Heart left ventricle (tissue), 11 donors: Measurements from ENCODE around the gene RBP7. TPM values are rescaled to one million over a fixed set of nuclear protein-coding genes. Genes with fewer than 3 reads are reported as not detected.

ENCODE experiments used
- microRNA-seq, 4 donors: library from miRNA; unstranded; fragments of <30 nt; microRNA quantifications; one replicate each; pipeline versions ENCODE4 to v1.2.0, GENCODE V29; 2017 to 2020
- polyA plus RNA-seq, 2 donors: library from polyadenylated mRNA; stranded (reverse); fragments of 200-250 nt; gene quantifications; one replicate each; pipeline ENCODE4 v1.2.3, GENCODE V29; 2013
- total RNA-seq, 9 donors: library from RNA; depleted of rRNA in 2 of 9; stranded (reverse); fragments of >200 nt in 2 of 9; fragmentation: NEBNext Ultra II Directional in 3 of 9; extraction: Animal tissue kit (Norgen Biotek cat#: 25700) in 3 of 9; gene quantifications; one replicate each; pipeline versions ENCODE4 v1.1.0 to v1.2.4, GENCODE V29; 2016 to 2023
- donor health status: ischemic (EF 13 %, LVEDD 7.1; RV severe dilation, severe dysfunction).
- donor health status: healthy with polysubstance abuse.
- donor health status: DM: no; HTN: yes; CAD: no.
- donor health status: DM: no; HTN: no; CAD: no.
- donor health status: ischemic (EF 25% LVEDD 5.7; RV mildly dilated, moderate dysfunction).
- donor health status: healthy.
- donor health status: DM: yes; HTN: yes; CAD: no.
- donor health status: PGD.
- donor health status: nonischemic (EF 23%, LVEDD 6.1; RV moderate dilation, normal function).

The RBP7 gene
- total and polyA plus RNA-seq, 11 donors, result 21.4 to 97.5 (median 34.0) TPM

Small RNA genes within 50 kb of the gene (microRNA-seq; reads per million reads assigned to microRNA genes)
- gene MIR5697, result 1.0 to 2.3 (median 1.7) reads per million in 4 donors

Other genes starting within 250 kb of the RBP7 start
- gene CLSTN1, start 173.3 kb upstream of the RBP7 start, total RNA-seq, result 10 to 100 TPM; 50.6 to 79.4 (median 64.3) TPM
- gene CLSTN1, start 173.3 kb upstream of the RBP7 start, polyA plus RNA-seq, result 10 to 100 TPM; 37.6 to 40.5 TPM
- 10 to 100 TPM; 32.2 to 62.0 (median 42.9) TPM for gene CTNNBIP1, start 87.0 kb upstream of the RBP7 start, total RNA-seq
- gene CTNNBIP1, start 87.0 kb upstream of the RBP7 start, polyA plus RNA-seq, result 10 to 100 TPM; 25.4 to 37.8 TPM
- gene LZIC, start 53.8 kb upstream of the RBP7 start, total RNA-seq, result 10 to 100 TPM; 30.8 to 37.7 (median 34.9) TPM
- gene LZIC, start 53.8 kb upstream of the RBP7 start, polyA plus RNA-seq, result 10 to 100 TPM; 18.5 to 30.7 TPM
- 10 to 100 TPM; 11.0 to 24.2 (median 17.2) TPM for gene NMNAT1, start 53.8 kb upstream of the RBP7 start, total RNA-seq
- gene NMNAT1, start 53.8 kb upstream of the RBP7 start, polyA plus RNA-seq, result 10 to 100 TPM; 12.2 to 13.7 TPM
- 100 to 1,000 TPM in 1 of 9 donors, 10 to 100 TPM in 8; 50.4 to 132 (median 68.2) TPM for gene UBE4B, start 35.7 kb downstream of the RBP7 start, total RNA-seq
- 10 to 100 TPM; 18.5 to 32.3 TPM for gene UBE4B, start 35.7 kb downstream of the RBP7 start, polyA plus RNA-seq
- 100 to 1,000 TPM in 2 of 9 donors, 10 to 100 TPM in 7; 65.5 to 137 (median 82.0) TPM for gene KIF1B, start 213.3 kb downstream of the RBP7 start, total RNA-seq
- 10 to 100 TPM; 25.0 to 65.9 TPM for gene KIF1B, start 213.3 kb downstream of the RBP7 start, polyA plus RNA-seq